Measurements from ENCODE around the gene NRM.

GRCh38 chr6:30646450-30647241 is 44.1 kb downstream of the NRM start, which contains the start of gene C6orf136:
- TF ChIP-seq CTCF (IDR thresholded peaks at IDR 0.05) (no peak), POLR2A (IDR thresholded peaks at IDR 0.05; ENCODE audit: low read depth) (no peak), POLR2AphosphoS5 (IDR thresholded peaks at IDR 0.05) (peak in 1 of 2 donors; percentile 73), EP300 (IDR thresholded peaks at IDR 0.05) (no peak)
